ENCODE results near the gene RFC5.

GRCh38 chr12:118070650-118071049 lies 54.1 kb downstream of the RFC5 start:
- TF ChIP-seq CTCF (IDR thresholded peaks at IDR 0.05; ENCODE audit: insufficient read depth, low read length), result no peak
- no peak for TF ChIP-seq POLR2AphosphoS5 (IDR thresholded peaks at IDR 0.05; ENCODE audit: low read depth)
- no peak for TF ChIP-seq REST (IDR thresholded peaks at IDR 0.05; ENCODE audit: insufficient replicate concordance, low read depth)
- TF ChIP-seq SPI1 (IDR thresholded peaks at IDR 0.05; ENCODE audit: borderline replicate concordance, low read depth), result no peak

Data from HL-60 (cell line).